Mucosa of rectum (tissue), 2 donors: ENCODE data around the gene FEZ2.

Source experiments
- H3K27ac ChIP-seq, 2 donors: one replicate each; pipeline ENCODE4 v1.7.0; 2013; ENCODE audit warnings: inconsistent platforms in 2 of 2, low read depth in 2 of 2, low read length in 2 of 2
- H3K27me3 ChIP-seq, 2 donors: one replicate each; pipeline ENCODE4 v1.7.0; 2013; ENCODE audit warnings: low read length in 2 of 2; ENCODE audit not compliant: control insufficient read depth in 2 of 2, insufficient read depth in 2 of 2
- H3K36me3 ChIP-seq, 2 donors: one replicate each; pipeline ENCODE4 v1.7.0; 2013; ENCODE audit warnings: low read length in 2 of 2; ENCODE audit not compliant: control insufficient read depth in 2 of 2, insufficient read depth in 2 of 2
- H3K4me1 ChIP-seq, 2 donors: one replicate each; pipeline ENCODE4 v1.7.0; 2013; ENCODE audit warnings: low read length in 2 of 2, mild to moderate bottlenecking in 1 of 2; ENCODE audit not compliant: control insufficient read depth in 2 of 2, insufficient read depth in 2 of 2
- H3K4me3 ChIP-seq, 2 donors: one replicate each; pipeline ENCODE4 v1.7.0; 2013; ENCODE audit warnings: low read length in 2 of 2
- H3K9ac ChIP-seq, 2 donors: one replicate each; pipeline ENCODE4 v1.7.0; 2013; ENCODE audit warnings: low read length in 2 of 2, low read depth in 1 of 2, mild to moderate bottlenecking in 1 of 2
- H3K9me3 ChIP-seq, 2 donors: one replicate each; pipeline ENCODE4 v1.7.0; 2013; ENCODE audit warnings: low read length in 2 of 2; ENCODE audit not compliant: control insufficient read depth in 2 of 2
- donor health status: healthy.
- donor health status: Normal muscosa, but diverticular disease.

The FEZ2 gene

DNA sequence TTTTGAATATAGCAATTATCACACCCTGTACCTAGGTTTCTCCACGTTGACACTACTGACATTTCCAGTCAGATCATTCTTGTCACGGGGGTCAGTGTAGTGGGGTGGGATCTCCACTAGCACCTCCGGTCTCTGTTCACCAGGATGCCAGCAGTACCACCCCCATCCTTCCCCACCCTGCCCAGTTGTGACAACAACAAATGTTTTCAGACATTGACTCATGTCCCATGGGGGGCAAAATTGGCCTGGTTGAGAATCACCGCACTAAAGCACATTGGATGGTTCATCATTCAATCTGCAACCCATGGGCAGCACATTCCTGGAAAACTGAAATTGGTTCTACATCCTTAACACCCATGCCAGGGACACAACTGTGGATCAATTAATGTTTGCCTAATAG is 32.3 kb downstream of the FEZ2 start:
- no peak overlapping the region for H3K27ac ChIP-seq
- no peaks in the 10 kb centered on the region for H3K9me3 ChIP-seq
- H3K9ac ChIP-seq = no peak overlapping the region
- H3K27me3 ChIP-seq = no peaks in the 10 kb centered on the region
- H3K4me3 ChIP-seq = no peak overlapping the region
- peaks cover 11 to 12% of the 10 kb centered on the region in 2 donors for H3K36me3 ChIP-seq
- H3K4me1 ChIP-seq = peaks cover 10% of the 10 kb centered on the region in 2 donors

DNA sequence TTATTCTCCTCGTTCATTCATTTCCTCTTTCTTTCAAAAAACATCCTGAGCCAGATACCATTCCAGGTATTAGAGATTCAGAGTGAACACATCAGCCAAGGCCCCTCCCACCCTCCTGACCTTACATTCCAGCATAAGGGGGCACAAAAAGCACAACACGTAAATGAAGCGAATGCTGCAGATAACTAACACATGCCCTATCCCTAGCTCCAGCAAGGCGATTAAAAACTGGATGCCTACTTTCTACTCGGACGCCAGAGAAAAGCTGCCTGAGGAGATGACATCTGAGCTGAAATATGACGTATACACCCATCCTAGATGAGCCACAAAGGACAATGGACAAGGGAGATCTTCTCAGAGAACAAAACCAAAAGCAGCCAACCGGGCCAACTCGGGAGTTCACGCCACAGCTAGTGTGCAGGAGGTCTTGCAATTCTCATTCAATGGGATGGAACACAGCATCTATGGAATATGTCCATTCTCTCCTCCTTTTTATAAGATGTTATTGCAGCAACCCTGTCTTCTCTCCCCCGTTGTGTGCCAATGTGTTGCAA is 33.5 kb downstream of the FEZ2 start:
- Histone ChIP-seq H3K9me3 (no peaks in the 10 kb centered on the region), H3K4me3 (no peak overlapping the region), H3K27ac (no peak overlapping the region), H3K27me3 (no peaks in the 10 kb centered on the region), H3K36me3 (peaks cover 12 to 14% of the 10 kb centered on the region in 2 donors), H3K4me1 (peaks cover 10% of the 10 kb centered on the region in 2 donors), H3K9ac (no peak overlapping the region)

DNA sequence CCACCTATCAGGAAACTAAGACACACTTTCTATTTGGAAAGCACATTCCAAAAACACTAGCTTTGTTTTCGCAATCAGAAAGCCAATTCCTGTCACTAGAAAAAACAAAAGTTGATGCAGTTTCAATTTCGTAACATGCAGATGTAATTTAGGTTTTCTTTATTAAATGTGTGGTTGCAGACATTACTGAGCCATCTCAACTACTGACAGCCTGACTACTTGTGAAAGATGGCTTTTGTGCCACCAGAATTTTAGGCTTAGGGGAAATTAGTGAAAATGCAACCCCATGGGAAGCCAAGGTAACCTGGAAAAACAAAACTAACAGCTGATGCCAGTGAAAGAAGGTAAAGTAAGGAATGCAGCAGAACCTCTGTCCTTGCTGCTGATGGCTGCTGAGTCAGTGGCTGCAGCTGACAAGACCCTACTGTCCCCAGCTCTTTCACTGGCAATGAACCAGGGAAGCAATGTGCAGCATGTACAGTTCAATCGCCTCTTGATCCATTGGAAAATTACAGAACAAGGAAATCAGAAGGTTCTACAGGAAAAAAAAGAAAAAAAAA is 34.9 kb downstream of the FEZ2 start:
- H3K4me3 ChIP-seq = no peak overlapping the region
- H3K27ac ChIP-seq = no peak overlapping the region
- no peak overlapping the region for H3K9ac ChIP-seq
- no peaks in the 10 kb centered on the region for H3K9me3 ChIP-seq
- no peaks in the 10 kb centered on the region for H3K27me3 ChIP-seq
- H3K4me1 ChIP-seq = peaks cover 7 to 10% of the 10 kb centered on the region in 2 donors
- H3K36me3 ChIP-seq = peaks cover 12 to 23% of the 10 kb centered on the region in 2 donors

DNA sequence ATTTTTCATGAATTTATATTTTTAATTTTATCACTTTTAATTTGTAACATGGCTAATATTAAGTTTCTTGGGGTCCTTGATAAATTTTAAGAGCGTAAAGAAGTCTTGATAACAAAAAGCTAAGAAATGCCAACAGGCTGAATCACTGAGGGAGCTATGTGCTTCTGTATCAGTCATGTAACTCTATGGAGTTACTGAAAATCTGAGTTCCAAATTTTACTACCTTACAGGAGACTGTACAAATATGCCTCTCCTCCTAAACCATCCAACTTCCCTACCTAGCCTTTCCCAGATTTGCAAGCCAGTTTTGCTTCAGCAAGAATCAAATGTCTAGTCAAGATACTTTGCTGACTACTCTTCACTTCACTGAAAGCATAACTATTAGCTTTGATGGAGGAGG is 35.7 kb downstream of the FEZ2 start:
- Histone ChIP-seq H3K9ac (no peak overlapping the region), H3K36me3 (peaks cover 14 to 23% of the 10 kb centered on the region in 2 donors), H3K27ac (no peak overlapping the region), H3K4me3 (no peak overlapping the region), H3K4me1 (peaks cover 7 to 10% of the 10 kb centered on the region in 2 donors), H3K27me3 (no peaks in the 10 kb centered on the region), H3K9me3 (no peaks in the 10 kb centered on the region)

DNA sequence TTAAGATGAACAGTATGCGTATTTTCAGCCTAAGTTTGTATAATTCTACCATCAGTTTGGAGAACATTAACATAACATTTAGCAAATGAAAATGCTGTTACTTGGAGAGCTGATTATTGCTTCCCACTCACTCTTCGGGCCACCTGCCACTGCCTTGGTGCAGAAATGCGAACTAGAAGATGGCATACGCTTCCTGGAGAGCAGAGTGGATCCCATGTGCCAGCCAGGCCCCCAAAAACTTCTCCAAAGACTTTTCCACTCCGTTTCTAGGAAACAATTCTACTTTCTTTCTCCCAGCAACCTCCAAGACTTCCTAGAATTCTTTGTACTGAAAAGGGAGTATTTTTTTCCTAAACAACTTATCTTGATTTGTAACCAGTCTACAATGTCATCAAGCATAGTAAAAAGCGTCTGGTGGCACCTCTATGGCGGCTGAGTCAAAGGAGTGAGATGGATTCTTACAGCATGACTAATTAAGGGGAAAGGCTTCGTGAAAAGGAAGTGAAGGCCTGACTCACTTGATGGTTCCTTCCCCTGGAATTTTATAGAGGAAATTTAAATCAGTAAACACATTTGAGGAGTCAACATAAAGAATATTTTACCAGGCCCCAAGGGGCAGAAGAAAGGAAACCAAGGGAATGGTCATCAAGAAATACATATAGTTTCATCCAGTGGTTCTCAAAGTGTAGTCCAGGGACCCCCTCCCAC is 36.6 kb downstream of the FEZ2 start:
- Histone ChIP-seq H3K27ac (peak overlapping the region; percentile 58 to 60), H3K36me3 (peaks cover 8 to 23% of the 10 kb centered on the region in 2 donors), H3K4me3 (no peak overlapping the region), H3K4me1 (peaks cover 7 to 10% of the 10 kb centered on the region in 2 donors), H3K9ac (no peak overlapping the region), H3K27me3 (no peaks in the 10 kb centered on the region), H3K9me3 (no peaks in the 10 kb centered on the region)

DNA sequence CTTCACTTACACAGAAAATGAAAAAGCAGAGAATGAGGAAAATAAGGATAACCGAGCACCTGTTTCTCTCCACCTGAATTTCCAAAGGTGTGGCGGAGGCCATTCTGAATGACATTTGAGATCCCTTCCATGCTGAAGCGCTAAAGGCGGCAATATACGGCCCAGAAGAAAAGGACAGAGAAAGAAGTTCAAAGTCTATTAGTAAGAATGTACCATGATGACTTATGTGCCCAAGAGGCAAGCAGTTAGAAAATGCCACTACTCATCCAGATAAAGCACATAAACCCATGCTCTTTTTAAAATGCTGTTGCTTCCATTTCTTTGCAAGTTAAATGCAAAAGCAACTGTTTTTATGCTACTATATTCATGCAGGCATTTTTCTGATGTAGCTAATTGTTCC is 37.2 kb downstream of the FEZ2 start:
- H3K9me3 ChIP-seq = no peaks in the 10 kb centered on the region
- peaks cover 9 to 19% of the 10 kb centered on the region in 2 donors for H3K36me3 ChIP-seq
- H3K4me1 ChIP-seq = peaks cover 7 to 10% of the 10 kb centered on the region in 2 donors
- H3K27me3 ChIP-seq = no peaks in the 10 kb centered on the region
- no peak overlapping the region for H3K4me3 ChIP-seq
- no peak overlapping the region for H3K9ac ChIP-seq
- no peak overlapping the region for H3K27ac ChIP-seq

DNA sequence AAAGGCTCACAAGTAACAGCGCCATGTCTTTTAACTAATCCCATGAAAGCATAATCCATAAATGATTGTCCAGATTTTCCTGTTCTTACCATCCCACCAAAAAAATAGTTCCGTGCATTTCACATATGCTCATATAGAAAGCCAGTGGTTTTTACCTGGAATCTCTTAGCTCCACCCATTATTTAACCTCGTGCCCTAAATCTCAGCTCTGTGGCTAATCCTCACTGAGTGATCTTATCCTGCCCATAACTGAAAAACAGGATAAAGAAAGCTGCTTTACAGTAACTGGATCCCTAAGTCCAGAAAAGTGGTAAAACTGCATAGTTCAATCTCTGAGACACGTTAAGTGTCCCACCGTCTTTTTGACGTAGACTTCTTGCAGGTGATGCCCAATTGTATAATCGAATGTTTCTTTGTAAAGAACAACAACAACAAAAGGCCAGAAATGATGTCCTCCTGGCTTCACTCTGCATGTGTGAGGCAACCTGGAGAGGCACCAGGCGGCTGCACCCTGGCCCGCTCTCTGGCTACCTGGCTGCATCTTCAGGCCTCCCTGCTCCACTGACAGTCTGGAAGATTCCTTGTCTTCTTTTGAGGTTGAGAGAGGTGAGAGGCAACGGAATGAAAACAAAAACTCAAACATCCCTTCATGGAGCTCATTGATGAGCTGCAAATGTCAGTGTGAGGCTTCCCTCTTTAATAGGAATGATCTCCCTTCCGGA is 38.6 kb downstream of the FEZ2 start:
- Histone ChIP-seq H3K4me1 (peaks cover 7 to 10% of the 10 kb centered on the region in 2 donors), H3K4me3 (no peak overlapping the region), H3K9me3 (no peaks in the 10 kb centered on the region), H3K27me3 (no peaks in the 10 kb centered on the region), H3K36me3 (peaks cover 20 to 22% of the 10 kb centered on the region in 2 donors), H3K27ac (no peak overlapping the region), H3K9ac (no peak overlapping the region)

DNA sequence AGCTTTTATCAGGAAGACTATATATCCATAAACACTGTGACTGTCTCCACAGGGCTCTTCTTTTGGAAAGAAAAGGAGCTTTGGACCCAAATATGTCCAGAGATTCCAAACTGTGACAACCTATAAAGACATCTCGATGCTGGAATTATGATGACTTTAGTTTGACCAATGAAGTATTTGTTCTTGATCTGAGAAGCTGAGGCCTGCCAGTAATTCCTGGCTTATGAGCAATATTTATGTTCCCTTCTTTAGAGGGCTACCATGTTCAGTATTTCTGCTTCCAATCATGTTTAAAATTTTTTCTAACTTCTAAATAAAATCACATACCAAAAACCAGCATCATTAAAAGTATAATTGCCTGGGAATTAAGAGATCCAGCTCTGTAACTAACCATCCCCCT is 41.1 kb downstream of the FEZ2 start:
- Histone ChIP-seq H3K27me3 (no peaks in the 10 kb centered on the region), H3K27ac (no peak overlapping the region)

DNA sequence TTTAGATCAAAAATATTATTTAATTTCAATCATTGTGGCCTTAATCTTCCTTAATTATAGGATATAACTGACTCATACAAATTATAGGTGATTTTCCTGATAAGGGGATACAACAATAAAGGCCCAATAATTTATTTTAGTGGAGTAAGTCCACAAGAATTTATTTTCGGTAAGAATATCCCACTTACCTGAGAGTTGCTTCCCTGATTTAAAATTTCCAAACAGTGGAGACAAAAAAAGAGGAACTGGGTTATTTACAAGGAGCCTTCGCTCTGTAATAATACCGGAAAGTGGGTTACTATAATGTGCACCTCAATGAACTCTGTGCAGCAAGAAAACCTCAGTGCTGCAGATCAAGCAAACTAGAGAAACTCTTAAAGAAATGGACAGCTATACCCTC is 42.2 kb downstream of the FEZ2 start:
- H3K27me3 ChIP-seq = no peaks in the 10 kb centered on the region
- H3K36me3 ChIP-seq = peaks cover 39 to 43% of the 10 kb centered on the region in 2 donors
- H3K4me3 ChIP-seq = no peak overlapping the region
- no peak overlapping the region for H3K27ac ChIP-seq
- H3K4me1 ChIP-seq = no peaks in the 10 kb centered on the region
- H3K9me3 ChIP-seq = no peaks in the 10 kb centered on the region
- no peak overlapping the region for H3K9ac ChIP-seq

More for the DNA sequence above, 41.1 kb downstream of the FEZ2 start:
- no peaks in the 10 kb centered on the region for H3K9me3 ChIP-seq
- no peak overlapping the region for H3K9ac ChIP-seq
- peaks cover 29 to 40% of the 10 kb centered on the region in 2 donors for H3K36me3 ChIP-seq
- H3K4me3 ChIP-seq = no peak overlapping the region
- peaks cover 7 to 9% of the 10 kb centered on the region in 2 donors for H3K4me1 ChIP-seq

DNA sequence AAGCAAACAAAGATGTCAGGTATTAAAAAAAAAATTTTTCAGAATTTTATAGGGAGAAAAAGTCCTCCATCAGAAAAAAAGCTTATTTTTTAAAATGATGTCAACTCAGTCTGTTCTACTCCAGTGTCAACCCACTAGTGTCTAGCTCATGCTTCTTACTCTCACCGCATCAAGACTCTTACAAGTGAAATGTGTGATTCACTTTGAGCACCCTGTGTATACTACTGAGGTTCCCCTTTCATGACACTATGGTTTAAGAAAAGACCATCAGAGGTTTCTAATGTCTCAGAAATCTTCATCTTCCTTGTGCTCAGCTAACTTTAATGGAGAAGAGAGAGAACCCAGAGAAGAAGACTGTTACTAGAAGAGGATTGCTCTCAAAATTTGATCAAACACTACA is 43.4 kb downstream of the FEZ2 start:
- Histone ChIP-seq H3K9ac (no peak overlapping the region), H3K9me3 (no peaks in the 10 kb centered on the region), H3K4me3 (no peak overlapping the region), H3K27me3 (no peaks in the 10 kb centered on the region), H3K27ac (no peak overlapping the region), H3K4me1 (no peaks in the 10 kb centered on the region), H3K36me3 (peaks cover 42 to 43% of the 10 kb centered on the region in 2 donors)
